Esophagus squamous epithelium (tissue), 4 donors: ENCODE results near the gene PTGS1.

Source experiments
- CTCF ChIP-seq, 6 experiments: fragments of 450-650 bp in 4 of 6; fragments of 200-600 bp in 2 of 6; sonication (generic) in 2 of 6; IDR thresholded peaks; one replicate each; pipeline ENCODE4 v1.5.1; 2016 to 2019; ENCODE audit warnings: antibody characterized with exemption in 6 of 6, mild to moderate bottlenecking in 4 of 6, moderate library complexity in 4 of 6
- POLR2A ChIP-seq, 4 donors: fragments of 450-650 bp; IDR thresholded peaks; one replicate each; pipeline ENCODE4 v1.6.1; 2017; ENCODE audit warnings: antibody characterized with exemption in 4 of 4, mild to moderate bottlenecking in 4 of 4, moderate library complexity in 3 of 4

GRCh38 chr9:122381206-122381950 lies 10.6 kb downstream of the PTGS1 start:
- TF ChIP-seq CTCF (IDR thresholded peaks at IDR 0.05) (no peak), POLR2A (IDR thresholded peaks at IDR 0.05) (no peak)
